IMR-90 (cell line): ENCODE results near the gene IGF2BP3. TPM values are rescaled to one million over a fixed set of nuclear protein-coding genes. Genes with fewer than 3 reads are reported as not detected.

Experiments used
- ATAC-seq: fragments of 200-7000 bp; cut with Tn5 transposase; 2 replicates; pipeline ENCODE4 v1.9.1; 2020; ENCODE audit warnings: low read depth, mild to moderate bottlenecking, moderate library complexity
- BruUV-seq: library from RNA; stranded (reverse); fragments of 400-500 nt; replicated peaks from 2 replicates; lab custom pipeline; 2021; lab: Mats Ljungman, UMichigan
- CTCF ChIA-PET: fragments of 300-600 bp; formaldehyde crosslinking; extraction: SDS; loops from one replicate; lab custom pipeline; 2021; ENCODE audit warnings: antibody characterized with exemption; lab: Yijun Ruan, JAX
- POLR2A ChIA-PET: fragments of 300-600 bp; sonication (Branson Sonifier 250); formaldehyde crosslinking; loops from one replicate; lab custom pipeline; 2022; ENCODE audit warnings: antibody characterized with exemption; ENCODE audit not compliant: unreplicated experiment; lab: Charles Lee
- DNase-seq: peaks from one replicate; pipeline ENCODE4 v3.0.0; 2013
- H2AFZ ChIP-seq: replicated peaks from 2 replicates; pipeline ENCODE3; 2013; ENCODE audit warnings: low read length, mild to moderate bottlenecking; ENCODE audit not compliant: poor library complexity
- H2AK5ac ChIP-seq: 2 replicates; pipeline ENCODE4 v1.6.1; 2013; ENCODE audit warnings: low read depth, low read length, inconsistent platforms
- H2AK9ac ChIP-seq: replicated peaks from 2 replicates; pipeline ENCODE3; 2013; ENCODE audit warnings: mild to moderate bottlenecking, low read depth, low read length, moderate library complexity; ENCODE audit not compliant: poor library complexity
- H2BK120ac ChIP-seq: 2 replicates; pipeline ENCODE4 v1.6.1; 2013; ENCODE audit warnings: low read depth, low read length, inconsistent platforms
- H2BK15ac ChIP-seq: 3 replicates; pipeline ENCODE4 v1.6.1; 2013; ENCODE audit warnings: low read depth, low read length, inconsistent platforms
- H2BK20ac ChIP-seq: 2 replicates; pipeline ENCODE4 v1.6.1; 2013; ENCODE audit warnings: low read depth, mild to moderate bottlenecking, inconsistent platforms, low read length, moderate library complexity
- H2BK5ac ChIP-seq: 2 replicates; pipeline ENCODE4 v1.6.1; 2013; ENCODE audit warnings: mild to moderate bottlenecking, low read depth, low read length, inconsistent platforms; ENCODE audit not compliant: poor library complexity, severe bottlenecking
- H3K14ac ChIP-seq: replicated peaks from 2 replicates; pipeline ENCODE4 v1.6.1; 2013; ENCODE audit warnings: low read depth, low read length, inconsistent platforms
- H3K18ac ChIP-seq: 2 replicates; pipeline ENCODE4 v1.6.1; 2013; ENCODE audit warnings: low read depth, low read length, control low read depth
- H3K23ac ChIP-seq: 2 replicates; pipeline ENCODE4 v1.6.1; 2013; ENCODE audit warnings: low read depth, low read length, inconsistent platforms
- H3K27ac ChIP-seq: 2 replicates; pipeline ENCODE4 v1.5.1; 2013; ENCODE audit warnings: mild to moderate bottlenecking, control low read depth, low read length; ENCODE audit not compliant: insufficient read depth
- H3K27me3 ChIP-seq: 2 replicates; pipeline ENCODE4 v1.6.1; 2013; ENCODE audit warnings: low read length; ENCODE audit not compliant: control insufficient read depth, insufficient read depth
- H3K36me3 ChIP-seq: 2 replicates; pipeline ENCODE4 v1.6.1; 2013; ENCODE audit warnings: low read length, mixed read lengths; ENCODE audit not compliant: control insufficient read depth, insufficient read depth
- H3K4ac ChIP-seq: 2 replicates; pipeline ENCODE4 v1.6.1; 2013; ENCODE audit warnings: low read depth, low read length, inconsistent platforms
- H3K4me1 ChIP-seq: 2 replicates; pipeline ENCODE4 v1.6.1; 2013; ENCODE audit warnings: low read length, mixed read lengths; ENCODE audit not compliant: control insufficient read depth, insufficient read depth
- H3K4me2 ChIP-seq: 2 replicates; pipeline ENCODE4 v1.6.1; 2013; ENCODE audit warnings: low read depth, mild to moderate bottlenecking, control low read depth, low read length, moderate library complexity
- H3K4me3 ChIP-seq: 2 replicates; pipeline ENCODE4 v1.5.1; 2013; ENCODE audit warnings: low read depth, mild to moderate bottlenecking, control low read depth, low read length, moderate library complexity; ENCODE audit not compliant: insufficient read depth
- H3K56ac ChIP-seq: 2 replicates; pipeline ENCODE4 v1.6.1; 2013; ENCODE audit warnings: low read length, inconsistent platforms; ENCODE audit not compliant: insufficient read depth; ENCODE audit errors: extremely low read depth
- H3K79me1 ChIP-seq, 2 experiments: 2 replicates each; pipeline ENCODE4 v1.6.1; 2013; ENCODE audit warnings: low read length in 2 of 2, inconsistent platforms in 1 of 2, low read depth in 1 of 2
- H3K9ac ChIP-seq: 2 replicates; pipeline ENCODE4 v1.6.1; 2013; ENCODE audit warnings: low read depth, low read length, control low read depth
- H3K9me1 ChIP-seq: 2 replicates; pipeline ENCODE4 v1.6.1; 2013; ENCODE audit warnings: low read length, inconsistent platforms; ENCODE audit not compliant: insufficient read depth
- H3K9me3 ChIP-seq: 2 replicates; pipeline ENCODE4 v1.6.1; 2013; ENCODE audit warnings: low read length; ENCODE audit not compliant: control insufficient read depth, insufficient read depth
- H4K20me1 ChIP-seq: 2 replicates; pipeline ENCODE4 v1.6.1; 2013; ENCODE audit warnings: low read length, inconsistent platforms; ENCODE audit not compliant: insufficient read depth
- H4K5ac ChIP-seq: 2 replicates; pipeline ENCODE4 v1.6.1; 2013; ENCODE audit warnings: mild to moderate bottlenecking, low read depth, low read length, control low read depth
- H4K8ac ChIP-seq, 2 experiments: 2 replicates each; pipeline ENCODE4 v1.6.1; 2013; ENCODE audit warnings: low read depth in 2 of 2, low read length in 2 of 2, control low read depth in 1 of 2, inconsistent platforms in 1 of 2
- H4K91ac ChIP-seq: 2 replicates; pipeline ENCODE4 v1.6.1; 2013; ENCODE audit warnings: low read depth, low read length, inconsistent platforms; ENCODE audit not compliant: insufficient read depth
- BHLHE40 ChIP-seq: fragments of 150-350 bp; IDR thresholded peaks from 2 replicates; pipeline ENCODE4 v1.6.1; 2016; ENCODE audit warnings: mild to moderate bottlenecking, low read depth, low read length
- CEBPB ChIP-seq: IDR thresholded peaks from 2 replicates; pipeline ENCODE4 v1.6.1; 2012; ENCODE audit warnings: low read depth, low read length, improper control_type of control experiment
- CHD1 ChIP-seq: IDR thresholded peaks from 2 replicates; pipeline ENCODE4 v1.6.1; 2012; ENCODE audit warnings: low read depth, low read length, improper control_type of control experiment
- CTCF ChIP-seq: conservative IDR thresholded peaks from 2 replicates; pipeline ENCODE4 v1.5.1; 2012; ENCODE audit warnings: mild to moderate bottlenecking, low read depth, low read length, improper control_type of control experiment
- FOS ChIP-seq: fragments of 150-350 bp; IDR thresholded peaks from 2 replicates; pipeline ENCODE4 v1.6.1; 2016; ENCODE audit warnings: low read depth, low read length
- MAFK ChIP-seq: IDR thresholded peaks from 2 replicates; pipeline ENCODE4 v1.6.1; 2012; ENCODE audit warnings: low read depth, low read length, improper control_type of control experiment
- MAZ ChIP-seq: IDR thresholded peaks from 2 replicates; pipeline ENCODE4 v1.6.1; 2012; ENCODE audit warnings: low read depth, mild to moderate bottlenecking, low read length, improper control_type of control experiment, moderate library complexity, borderline replicate concordance
- MXI1 ChIP-seq: IDR thresholded peaks from 2 replicates; pipeline ENCODE4 v1.6.1; 2012; ENCODE audit warnings: low read depth, mild to moderate bottlenecking, low read length, moderate library complexity, borderline replicate concordance
- NFE2L2 ChIP-seq: fragments of 150-350 bp; IDR thresholded peaks from 2 replicates; pipeline ENCODE4 v1.6.1; 2016; ENCODE audit warnings: low read depth, mild to moderate bottlenecking, low read length
- RAD21 ChIP-seq: IDR thresholded peaks from 2 replicates; pipeline ENCODE4 v1.6.1; 2012; ENCODE audit warnings: low read length, improper control_type of control experiment
- RCOR1 ChIP-seq: IDR thresholded peaks from 2 replicates; pipeline ENCODE4 v1.6.1; 2012; ENCODE audit warnings: mild to moderate bottlenecking, low read length, improper control_type of control experiment; ENCODE audit not compliant: insufficient replicate concordance
- RFX5 ChIP-seq: IDR thresholded peaks from 2 replicates; pipeline ENCODE4 v1.8.0; 2012; ENCODE audit warnings: low read depth, mild to moderate bottlenecking, low read length, moderate library complexity
- USF2 ChIP-seq: fragments of 150-350 bp; IDR thresholded peaks from 2 replicates; pipeline ENCODE4 v1.6.1; 2017; ENCODE audit warnings: mild to moderate bottlenecking, antibody characterized with exemption, low read length, low read depth
- WGBS, 2 experiments: methylation state at CpG; one replicate each; pipeline versions ENCODE4 v1.1.5 to v1.1.7; 2013; ENCODE audit warnings: missing lambda C conversion rate in 2 of 2; ENCODE audit not compliant: insufficient read length in 1 of 2; ENCODE audit errors: extremely low coverage in 2 of 2; 5-methylcytosine and 5-hydroxymethylcytosine counted together
- dilution Hi-C: fragments of 300-500 bp; cut with HindIII; formaldehyde crosslinking; loops from one replicate; pipeline ENCODE4 v1.14.3; 2018; ENCODE audit warnings: low sequenced_read_pairs; ENCODE audit not compliant: unreplicated experiment
- in situ Hi-C: fragments of 300-500 bp; cut with MboI; formaldehyde crosslinking; loops from 3 replicates; pipeline ENCODE4 v1.14.3; 2019; ENCODE audit warnings: low sequenced_read_pairs, inconsistent platforms, mixed read lengths
- intact Hi-C: fragments of 100-400 bp; cut with micrococcal nuclease; formaldehyde crosslinking; loops from 2 replicates; pipeline ENCODE4 v1.10.0; 2022
- polyA plus RNA-seq, 3 experiments: library from polyadenylated mRNA; depleted of rRNA; stranded (reverse); fragments of >200 nt; gene quantifications; 2 replicates each; pipeline ENCODE4 v1.2.3, GENCODE V29; 2012; ENCODE audit warnings: low replicate concordance in 1 of 3
- total RNA-seq: library from RNA; depleted of rRNA; stranded (reverse); fragments of >200 nt; gene quantifications from 2 replicates; pipeline ENCODE4 v1.2.3, GENCODE V29; 2012
- TF ChIP-seq, protein P1 (sequence below): fragments of 150-350 bp; IDR thresholded peaks from 2 replicates; pipeline ENCODE4 v1.6.1; 2016; ENCODE audit warnings: low read depth, mild to moderate bottlenecking, low read length, moderate library complexity, borderline replicate concordance

Gene IGF2BP3
- total and polyA plus RNA-seq, 2 of the 4 experiments (the other 2 are of a cell fraction) = 50.9 to 59.3 TPM

DNA sequence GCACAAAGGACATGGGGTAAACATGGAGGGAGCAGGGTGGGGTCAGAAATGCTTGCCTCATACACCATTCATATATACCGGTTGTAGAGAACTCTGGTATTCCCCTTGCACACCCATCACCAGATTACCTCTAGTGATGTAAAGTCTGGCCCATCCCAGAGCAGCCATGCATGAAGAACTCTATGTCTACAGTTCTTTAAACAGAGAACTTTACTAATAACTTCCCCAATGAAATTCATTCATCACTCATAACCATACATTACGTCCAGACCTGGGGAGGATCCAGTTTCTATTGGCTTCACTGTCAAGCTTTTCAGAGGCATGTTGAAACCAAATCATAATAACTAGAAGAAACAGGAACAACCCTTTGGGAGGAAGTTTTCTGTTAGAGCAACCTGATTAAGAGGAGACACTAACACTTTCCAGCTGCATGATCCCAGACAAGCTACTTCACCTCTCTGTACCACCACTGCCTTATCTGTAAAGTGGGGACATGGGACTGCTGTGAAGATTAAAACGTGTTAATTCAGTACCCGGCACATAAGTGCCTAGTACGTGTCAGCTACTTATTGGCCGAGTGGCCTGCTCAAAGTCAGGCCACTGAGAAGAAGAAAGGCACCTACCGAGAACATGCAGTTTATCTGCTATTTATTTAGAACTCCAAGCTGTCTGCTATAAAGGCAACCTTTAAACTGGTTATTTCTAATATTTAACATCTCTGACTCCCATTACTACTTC is 59.7 kb downstream of the IGF2BP3 start:
- Histone ChIP-seq H2AK5ac (no peak overlapping the region), H3K9ac (no peak overlapping the region), H3K14ac (no peak overlapping the region), H2AK9ac (no peak overlapping the region), H4K20me1 (peaks cover 15% of the 10 kb centered on the region), H3K4me1 (no peaks in the 10 kb centered on the region), H2BK120ac (no peak overlapping the region), H3K27ac (no peak overlapping the region), H2BK5ac (no peak overlapping the region), H3K36me3 (peaks cover 32% of the 10 kb centered on the region), H3K9me3 (no peaks in the 10 kb centered on the region), H3K18ac (no peak overlapping the region), H2AFZ (no peak overlapping the region), H3K27me3 (no peaks in the 10 kb centered on the region), H4K5ac (no peak overlapping the region), H3K23ac (no peak overlapping the region), H3K4me2 (no peak overlapping the region), H3K79me1 (peaks cover 40 to 71% of the 10 kb centered on the region in 2 experiments), H2BK20ac (no peak overlapping the region), H4K91ac (no peak overlapping the region), H3K56ac (no peak overlapping the region), H4K8ac (no peak overlapping the region), H3K4ac (no peak overlapping the region), H3K4me3 (no peak overlapping the region), H3K9me1 (peaks cover 7% of the 10 kb centered on the region), H2BK15ac (no peak overlapping the region)
- in situ Hi-C loops (no loop called here), intact Hi-C loops (no loop called here), dilution Hi-C loops (no loop called here)
- no peak for ATAC-seq
- ChIA-PET POLR2A (no interaction called here), CTCF (no interaction called here)
- no TSS peak for BruUV-seq
- no peak for DNase-seq
- no peak for TF ChIP-seq USF2
- TF ChIP-seq RAD21 = no peak
- no peak for TF ChIP-seq CEBPB
- no peak for TF ChIP-seq MAZ
- TF ChIP-seq, protein P1, sequence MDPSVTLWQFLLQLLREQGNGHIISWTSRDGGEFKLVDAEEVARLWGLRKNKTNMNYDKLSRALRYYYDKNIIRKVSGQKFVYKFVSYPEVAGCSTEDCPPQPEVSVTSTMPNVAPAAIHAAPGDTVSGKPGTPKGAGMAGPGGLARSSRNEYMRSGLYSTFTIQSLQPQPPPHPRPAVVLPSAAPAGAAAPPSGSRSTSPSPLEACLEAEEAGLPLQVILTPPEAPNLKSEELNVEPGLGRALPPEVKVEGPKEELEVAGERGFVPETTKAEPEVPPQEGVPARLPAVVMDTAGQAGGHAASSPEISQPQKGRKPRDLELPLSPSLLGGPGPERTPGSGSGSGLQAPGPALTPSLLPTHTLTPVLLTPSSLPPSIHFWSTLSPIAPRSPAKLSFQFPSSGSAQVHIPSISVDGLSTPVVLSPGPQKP = no peak
- TF ChIP-seq RCOR1 = no peak
- TF ChIP-seq MXI1 = no peak
- TF ChIP-seq MAFK = no peak
- TF ChIP-seq BHLHE40 = no peak
- no peak for TF ChIP-seq CTCF
- TF ChIP-seq CHD1 = no peak
- TF ChIP-seq RFX5 = no peak
- no peak for TF ChIP-seq NFE2L2
- no peak for TF ChIP-seq FOS
- 98% methylated on average over 5 of the region's 7 CpGs; no CpG with 5 or more reads in 1 of the 2 experiments for WGBS, 2 experiments
